BE2C (cell line): ENCODE results near the gene ADGRB3.

Experiments used
- DNase-seq: peaks from one replicate; pipeline ENCODE4 v3.0.0-alpha.2; 2020
- H3K27me3 ChIP-seq: fragments of 250-450 bp; sonication (Bioruptor Pico); 2 replicates; pipeline ENCODE4 v1.5.1; 2020; ENCODE audit warnings: mild to moderate bottlenecking
- H3K36me3 ChIP-seq: fragments of 250-450 bp; sonication (Bioruptor Pico); 2 replicates; pipeline ENCODE4 v1.5.1; 2020; ENCODE audit warnings: mild to moderate bottlenecking
- H3K4me1 ChIP-seq: fragments of 250-450 bp; sonication (Bioruptor Pico); 2 replicates; pipeline ENCODE4 v1.5.1; 2020
- H3K4me3 ChIP-seq: 2 replicates; pipeline ENCODE4 v1.5.1; 2011; ENCODE audit warnings: low read depth, low read length
- H3K9me3 ChIP-seq: fragments of 250-450 bp; sonication (Bioruptor Pico); 2 replicates; pipeline ENCODE4 v1.5.1; 2020
- CTCF ChIP-seq: IDR thresholded peaks from 2 replicates; pipeline ENCODE4 v1.5.1; 2012; ENCODE audit warnings: mild to moderate bottlenecking, low read depth, low read length

Gene ADGRB3

GRCh38 chr6:69289689-69290495 lies 654.8 kb downstream of the ADGRB3 start:
- peaks cover 5% of the 10 kb centered on the region; the same call in 1 of the 2 replicates for H3K36me3 ChIP-seq
- no peaks in the 10 kb centered on the region for H3K27me3 ChIP-seq
- TF ChIP-seq CTCF, result no peak
- peaks cover 19% of the 10 kb centered on the region for H3K4me1 ChIP-seq
- no peak for DNase-seq
- no peak overlapping the region for H3K4me3 ChIP-seq
- peaks cover 3% of the 10 kb centered on the region for H3K9me3 ChIP-seq

- Histone ChIP-seq H3K9me3 (no peaks in the 10 kb centered on the region), H3K4me1 (peaks cover 19% of the 10 kb centered on the region), H3K27me3 (no peaks in the 10 kb centered on the region), H3K36me3 (no peaks in the 10 kb centered on the region), H3K4me3 (no peak overlapping the region)
- no peak for DNase-seq
- TF ChIP-seq CTCF, result no peak
Observed at GRCh38 chr6:69293471-69293870, 658.4 kb downstream of the ADGRB3 start.

DNA sequence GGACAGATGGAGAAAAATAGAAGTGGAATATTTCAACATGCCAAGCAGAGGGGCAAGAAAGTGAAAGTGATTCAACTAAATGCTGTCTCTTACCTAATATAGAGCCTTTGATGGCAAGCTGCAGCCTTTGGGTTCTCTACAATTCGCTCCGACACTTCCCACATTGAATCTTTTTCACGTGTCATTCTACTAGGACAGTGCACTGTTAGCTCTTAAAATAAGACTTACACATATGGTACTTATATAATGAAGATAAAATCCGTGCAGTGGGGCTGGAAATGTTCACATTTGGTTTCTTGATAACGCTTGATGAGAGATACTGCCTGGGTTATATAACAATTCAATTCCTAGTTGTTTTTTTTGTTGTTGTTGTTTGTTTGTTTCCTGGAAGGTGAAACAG lies 659.3 kb downstream of the ADGRB3 start:
- Histone ChIP-seq H3K36me3 (no peaks in the 10 kb centered on the region), H3K4me1 (peaks cover 19% of the 10 kb centered on the region), H3K27me3 (no peaks in the 10 kb centered on the region), H3K4me3 (no peak overlapping the region), H3K9me3 (no peaks in the 10 kb centered on the region)
- DNase-seq, result no peak
- TF ChIP-seq CTCF, result no peak

- Histone ChIP-seq H3K9me3 (no peaks in the 10 kb centered on the region), H3K36me3 (no peaks in the 10 kb centered on the region), H3K27me3 (no peaks in the 10 kb centered on the region), H3K4me3 (no peak overlapping the region), H3K4me1 (peaks cover 17% of the 10 kb centered on the region)
- no peak for DNase-seq
- TF ChIP-seq CTCF, result no peak
Observed at GRCh38 chr6:69294862-69295261, 659.8 kb downstream of the ADGRB3 start.

DNA sequence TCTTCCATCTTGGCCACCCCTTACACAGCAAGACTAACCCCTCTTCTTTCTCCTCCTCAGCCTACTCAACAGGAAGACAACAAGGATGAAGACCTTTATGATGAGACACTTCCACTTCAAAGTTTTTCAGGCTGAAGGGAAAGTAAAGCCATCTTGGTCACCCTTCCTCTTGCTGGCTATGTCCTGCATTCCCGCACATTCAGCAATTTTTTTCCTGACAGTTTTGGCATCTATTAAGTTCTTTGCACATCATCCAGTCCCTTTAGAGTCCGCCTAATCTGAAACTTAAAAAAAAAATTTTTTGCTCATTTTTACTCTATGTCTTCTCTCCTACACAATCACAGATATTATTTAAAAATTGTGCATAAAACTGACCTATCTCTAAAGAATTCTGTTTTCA lies 668.3 kb downstream of the ADGRB3 start:
- H3K4me1 ChIP-seq, result no peaks in the 10 kb centered on the region
- no peaks in the 10 kb centered on the region for H3K27me3 ChIP-seq
- DNase-seq, result no peak
- H3K9me3 ChIP-seq, result no peaks in the 10 kb centered on the region
- no peak for TF ChIP-seq CTCF
- no peaks in the 10 kb centered on the region for H3K36me3 ChIP-seq
- H3K4me3 ChIP-seq, result no peak overlapping the region

DNA sequence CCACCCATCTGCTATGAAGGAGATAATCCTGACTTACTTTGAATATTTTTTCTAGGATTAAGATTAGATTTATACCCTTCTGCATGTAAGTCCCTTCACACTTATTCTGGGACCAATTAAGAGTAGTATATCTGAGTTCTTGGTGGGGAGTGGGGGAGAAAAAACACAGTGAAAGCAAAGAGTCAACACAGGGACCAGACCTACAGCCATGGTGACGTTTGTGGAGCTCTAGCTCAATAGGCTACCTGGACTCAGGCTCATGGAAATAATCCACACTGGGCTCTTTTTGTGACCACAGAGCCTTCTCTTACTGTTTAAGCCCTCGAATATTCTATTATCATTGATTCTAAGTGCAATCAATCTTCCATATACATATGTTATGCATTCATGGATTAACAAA lies 670.4 kb downstream of the ADGRB3 start:
- no peaks in the 10 kb centered on the region for H3K4me1 ChIP-seq
- H3K4me3 ChIP-seq, result no peak overlapping the region
- H3K27me3 ChIP-seq, result no peaks in the 10 kb centered on the region
- no peaks in the 10 kb centered on the region for H3K36me3 ChIP-seq
- no peak for TF ChIP-seq CTCF
- no peaks in the 10 kb centered on the region for H3K9me3 ChIP-seq
- DNase-seq, result no peak
